ENCODE results near the gene ATP13A3.

Gene ATP13A3

GRCh38 chr3:194424373-194424772, 62.4 kb downstream of the ATP13A3 start:
- DNase-seq (ENCODE audit: insufficient read length, low spot score), result no peak
- TF ChIP-seq CTCF (IDR thresholded peaks at IDR 0.05; ENCODE audit: insufficient read depth, missing control alignments), result no peak
- FAIRE-seq, result no peak

GRCh38 chr3:194423317-194423716, 63.5 kb downstream of the ATP13A3 start:
- FAIRE-seq, result no peak
- no peak for TF ChIP-seq CTCF (IDR thresholded peaks at IDR 0.05; ENCODE audit: insufficient read depth, missing control alignments)
- DNase-seq (ENCODE audit: insufficient read length, low spot score), result no peak

- DNase-seq (ENCODE audit: insufficient read length, low spot score) (no peak), FAIRE-seq (no peak)
Measured at GRCh38 chr3:194422188-194422587, 64.6 kb downstream of the ATP13A3 start.

GRCh38 chr3:194418671-194419070, 68.1 kb downstream of the ATP13A3 start:
- no peak for TF ChIP-seq CTCF (IDR thresholded peaks at IDR 0.05; ENCODE audit: insufficient read depth, missing control alignments)
- FAIRE-seq (peak; percentile 38), DNase-seq (ENCODE audit: insufficient read length, low spot score) (no peak)

More at GRCh38 chr3:194422188-194422587, 64.6 kb downstream of the ATP13A3 start:
- no peak for TF ChIP-seq CTCF (IDR thresholded peaks at IDR 0.05; ENCODE audit: insufficient read depth, missing control alignments)

GRCh38 chr3:194407423-194407822, 79.4 kb downstream of the ATP13A3 start:
- DNase-seq (ENCODE audit: insufficient read length, low spot score) (no peak), FAIRE-seq (no peak)
- no peak for TF ChIP-seq CTCF (IDR thresholded peaks at IDR 0.05; ENCODE audit: insufficient read depth, missing control alignments)

GRCh38 chr3:194405766-194406165, 81.0 kb downstream of the ATP13A3 start:
- no peak for TF ChIP-seq CTCF (IDR thresholded peaks at IDR 0.05; ENCODE audit: insufficient read depth, missing control alignments)
- FAIRE-seq (no peak), DNase-seq (ENCODE audit: insufficient read length, low spot score) (no peak)

- peak; percentile 70 for TF ChIP-seq CTCF (IDR thresholded peaks at IDR 0.05; ENCODE audit: insufficient read depth, missing control alignments)
- DNase-seq (ENCODE audit: insufficient read length, low spot score) (no peak), FAIRE-seq (peak; percentile 25)
Measured at GRCh38 chr3:194404365-194405140, 82.2 kb downstream of the ATP13A3 start.
